HEK293T (cell line): ENCODE data around the gene TMEM236.

Experiments
- BHLHE40 ChIP-seq: fragments of 450-650 bp; IDR thresholded peaks from 2 replicates; pipeline ENCODE4 v1.6.1; 2016; ENCODE audit warnings: mild to moderate bottlenecking, moderate library complexity, borderline replicate concordance
- ELF4 ChIP-seq: fragments of 450-650 bp; IDR thresholded peaks from 2 replicates; pipeline ENCODE4 v1.6.1; 2017; ENCODE audit warnings: antibody characterized with exemption
- SUZ12 ChIP-seq: fragments of 450-650 bp; IDR thresholded peaks from 2 replicates; pipeline ENCODE4 v1.6.1; 2016; ENCODE audit warnings: mild to moderate bottlenecking
- TARDBP ChIP-seq: fragments of 450-650 bp; IDR thresholded peaks from 2 replicates; pipeline ENCODE4 v1.6.1; 2016

DNA sequence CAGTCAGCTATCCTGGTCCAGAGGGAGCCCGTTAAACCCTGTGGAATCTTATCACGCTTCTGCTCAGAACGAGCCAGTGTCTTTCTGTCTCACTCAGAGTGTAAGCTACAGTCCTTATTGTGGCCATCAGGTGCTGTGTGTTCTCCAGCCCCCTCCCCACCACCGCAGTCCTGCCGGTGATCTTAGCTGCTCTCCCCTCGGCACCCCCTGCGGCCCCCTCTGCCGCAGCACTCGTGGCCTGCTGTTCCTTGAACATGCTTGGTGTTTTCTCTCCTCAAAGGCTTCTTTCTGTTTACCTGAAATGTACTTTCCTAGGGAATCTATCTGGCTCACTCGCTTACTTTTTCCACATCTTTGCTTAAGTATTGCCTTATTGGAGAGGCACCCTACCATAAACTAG, 38.2 kb upstream of the TMEM236 start:
- TF ChIP-seq ELF4 (no peak), TARDBP (no peak), SUZ12 (no peak), BHLHE40 (no peak)
